ENCODE measurements around the gene MCUR1. TPM values are rescaled to one million over a fixed set of nuclear protein-coding genes. Genes with fewer than 3 reads are reported as not detected.

MCUR1 gene
- total RNA-seq, 1 experiment from 2014 or later = 33.1 TPM

Other genes starting within 250 kb of the MCUR1 start
- 11.0 TPM for gene SIRT5, start 240.0 kb downstream of the MCUR1 start, total RNA-seq (2021; ENCODE audit: unreplicated experiment)
- 74.4 TPM for gene NOL7, start 199.2 kb downstream of the MCUR1 start, total RNA-seq (2021; ENCODE audit: unreplicated experiment)
- gene RANBP9, start 102.7 kb downstream of the MCUR1 start, total RNA-seq (2021; ENCODE audit: unreplicated experiment) = 44.5 TPM
- 22.2 TPM for gene RNF182, start 110.4 kb upstream of the MCUR1 start, total RNA-seq (2021; ENCODE audit: unreplicated experiment)

All from Panc1 (cell line).